ENCODE results near the gene TENM4.

Gene TENM4

DNA sequence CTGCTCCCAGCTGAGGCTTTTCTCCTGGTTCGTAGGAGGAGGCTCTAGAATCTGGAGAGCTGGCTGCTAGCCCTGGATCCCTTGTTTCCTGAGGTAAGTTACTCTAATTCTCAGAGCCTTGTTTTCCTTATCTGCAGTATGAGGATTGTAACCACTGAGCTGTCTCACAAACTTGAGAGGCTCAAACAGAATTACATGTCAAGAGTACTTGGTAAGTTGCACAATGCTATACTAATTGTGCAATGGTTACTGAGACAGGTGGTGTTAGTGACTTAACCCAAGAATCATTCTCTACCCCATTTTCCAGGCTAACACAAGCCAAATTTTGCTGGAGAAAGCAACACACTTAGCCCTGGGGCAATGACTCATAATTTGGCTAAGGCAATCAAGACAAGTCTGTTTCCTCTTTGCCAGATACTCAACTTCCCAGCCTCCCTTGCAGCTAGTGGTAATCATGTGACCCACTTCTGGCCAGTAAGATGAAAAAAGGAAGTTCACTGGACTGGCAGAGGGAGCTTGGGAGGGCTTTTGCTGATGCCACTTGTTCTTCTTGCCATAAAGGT is 348.0 kb downstream of the TENM4 start:
- TF ChIP-seq, protein P1, sequence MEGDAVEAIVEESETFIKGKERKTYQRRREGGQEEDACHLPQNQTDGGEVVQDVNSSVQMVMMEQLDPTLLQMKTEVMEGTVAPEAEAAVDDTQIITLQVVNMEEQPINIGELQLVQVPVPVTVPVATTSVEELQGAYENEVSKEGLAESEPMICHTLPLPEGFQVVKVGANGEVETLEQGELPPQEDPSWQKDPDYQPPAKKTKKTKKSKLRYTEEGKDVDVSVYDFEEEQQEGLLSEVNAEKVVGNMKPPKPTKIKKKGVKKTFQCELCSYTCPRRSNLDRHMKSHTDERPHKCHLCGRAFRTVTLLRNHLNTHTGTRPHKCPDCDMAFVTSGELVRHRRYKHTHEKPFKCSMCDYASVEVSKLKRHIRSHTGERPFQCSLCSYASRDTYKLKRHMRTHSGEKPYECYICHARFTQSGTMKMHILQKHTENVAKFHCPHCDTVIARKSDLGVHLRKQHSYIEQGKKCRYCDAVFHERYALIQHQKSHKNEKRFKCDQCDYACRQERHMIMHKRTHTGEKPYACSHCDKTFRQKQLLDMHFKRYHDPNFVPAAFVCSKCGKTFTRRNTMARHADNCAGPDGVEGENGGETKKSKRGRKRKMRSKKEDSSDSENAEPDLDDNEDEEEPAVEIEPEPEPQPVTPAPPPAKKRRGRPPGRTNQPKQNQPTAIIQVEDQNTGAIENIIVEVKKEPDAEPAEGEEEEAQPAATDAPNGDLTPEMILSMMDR (IDR thresholded peaks at IDR 0.05; ENCODE audit: borderline replicate concordance, insufficient read depth, low read depth, low read length): no peak
- no peak overlapping the region for H3K4me3 ChIP-seq (ENCODE audit: low read depth, low read length)

DNA sequence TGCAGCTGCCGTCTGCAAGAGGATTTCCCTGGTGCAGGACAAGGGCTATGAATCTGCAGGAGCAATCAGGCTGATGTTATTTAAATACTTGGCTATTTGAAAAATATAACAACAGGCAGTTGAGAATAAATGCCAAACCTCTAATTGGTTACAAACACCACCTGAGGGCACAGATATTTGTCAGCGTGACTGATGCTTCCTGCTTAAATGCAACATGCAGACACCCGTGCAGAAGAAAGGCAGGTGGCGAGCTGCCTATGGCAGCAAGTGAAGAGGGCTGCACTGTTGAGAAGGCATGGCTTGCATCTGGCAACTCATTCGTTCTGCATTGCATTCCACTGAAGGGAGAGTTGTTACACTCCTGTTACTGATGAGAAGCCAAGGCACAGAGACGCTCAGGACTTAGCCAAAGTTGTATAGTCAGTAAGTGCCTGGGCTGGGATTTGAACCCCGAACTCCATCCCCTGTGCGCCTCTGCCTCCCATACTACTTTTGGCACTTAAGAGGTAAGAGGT is 350.6 kb downstream of the TENM4 start:
- no peak overlapping the region for H3K4me3 ChIP-seq (ENCODE audit: low read depth, low read length)
- TF ChIP-seq, protein P1 (IDR thresholded peaks at IDR 0.05; ENCODE audit: borderline replicate concordance, insufficient read depth, low read depth, low read length): no peak

DNA sequence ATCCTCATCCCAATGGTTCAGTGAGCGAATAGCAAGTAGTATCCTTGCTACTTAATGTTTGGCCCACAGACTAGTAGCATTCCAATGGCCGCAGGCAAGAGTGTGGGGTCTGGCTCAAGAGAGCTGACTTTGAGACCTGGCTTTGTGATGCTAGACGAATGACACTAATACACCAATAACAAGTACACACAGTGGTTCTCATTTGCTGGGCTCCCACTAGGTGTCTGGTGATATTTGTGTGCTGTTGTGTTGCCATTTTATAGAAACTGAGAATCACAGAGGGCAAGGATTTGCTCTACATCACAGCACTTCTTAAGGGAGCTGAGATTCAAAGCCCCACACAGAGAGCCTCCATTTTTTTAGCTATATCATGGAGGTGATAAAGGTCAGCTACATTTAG is 351.2 kb downstream of the TENM4 start:
- TF ChIP-seq, protein P1 (IDR thresholded peaks at IDR 0.05; ENCODE audit: borderline replicate concordance, insufficient read depth, low read depth, low read length): no peak
- no peak overlapping the region for H3K4me3 ChIP-seq (ENCODE audit: low read depth, low read length)

DNA sequence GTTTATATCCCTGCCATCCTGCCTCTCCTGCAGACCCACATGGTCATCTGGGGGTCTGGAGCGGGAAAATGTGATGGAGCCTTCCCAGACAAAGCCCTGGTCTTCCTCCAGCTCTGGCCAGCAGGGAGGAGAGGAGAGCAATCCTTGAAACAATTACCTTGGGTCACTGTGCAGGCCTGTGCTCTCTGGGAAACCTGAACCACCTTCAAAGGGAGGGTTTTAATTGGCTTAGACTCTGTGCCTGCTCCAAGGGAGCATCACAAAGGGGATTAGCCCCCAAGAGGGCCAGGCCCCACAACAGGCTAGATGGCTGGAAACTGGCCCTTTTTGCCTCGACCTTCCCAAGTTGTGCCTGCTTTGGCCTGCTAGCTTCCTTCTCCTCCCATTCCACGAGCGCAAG is 351.9 kb downstream of the TENM4 start:
- TF ChIP-seq, protein P1 (IDR thresholded peaks at IDR 0.05; ENCODE audit: borderline replicate concordance, insufficient read depth, low read depth, low read length): no peak
- no peak overlapping the region for H3K4me3 ChIP-seq (ENCODE audit: low read depth, low read length)

DNA sequence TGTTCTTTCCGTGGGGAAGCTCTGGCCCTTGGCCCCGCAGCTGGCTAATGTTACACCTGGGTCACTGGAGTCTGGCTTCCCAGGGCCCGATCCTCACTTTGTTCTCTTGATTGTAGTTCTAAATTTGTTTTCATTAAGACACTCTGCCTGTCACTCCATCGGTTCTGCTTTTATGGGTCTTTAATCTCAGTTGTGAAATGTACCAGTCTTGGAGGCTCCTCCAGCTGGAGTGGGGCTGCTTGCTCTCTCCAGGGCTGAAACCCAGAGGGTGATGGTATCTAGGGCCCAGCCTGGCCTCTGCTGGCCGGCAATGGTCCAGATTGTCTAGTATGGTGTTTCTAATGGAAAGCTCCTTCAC is 352.9 kb downstream of the TENM4 start:
- TF ChIP-seq, protein P1 (IDR thresholded peaks at IDR 0.05; ENCODE audit: borderline replicate concordance, insufficient read depth, low read depth, low read length): no peak
- no peak overlapping the region for H3K4me3 ChIP-seq (ENCODE audit: low read depth, low read length)

DNA sequence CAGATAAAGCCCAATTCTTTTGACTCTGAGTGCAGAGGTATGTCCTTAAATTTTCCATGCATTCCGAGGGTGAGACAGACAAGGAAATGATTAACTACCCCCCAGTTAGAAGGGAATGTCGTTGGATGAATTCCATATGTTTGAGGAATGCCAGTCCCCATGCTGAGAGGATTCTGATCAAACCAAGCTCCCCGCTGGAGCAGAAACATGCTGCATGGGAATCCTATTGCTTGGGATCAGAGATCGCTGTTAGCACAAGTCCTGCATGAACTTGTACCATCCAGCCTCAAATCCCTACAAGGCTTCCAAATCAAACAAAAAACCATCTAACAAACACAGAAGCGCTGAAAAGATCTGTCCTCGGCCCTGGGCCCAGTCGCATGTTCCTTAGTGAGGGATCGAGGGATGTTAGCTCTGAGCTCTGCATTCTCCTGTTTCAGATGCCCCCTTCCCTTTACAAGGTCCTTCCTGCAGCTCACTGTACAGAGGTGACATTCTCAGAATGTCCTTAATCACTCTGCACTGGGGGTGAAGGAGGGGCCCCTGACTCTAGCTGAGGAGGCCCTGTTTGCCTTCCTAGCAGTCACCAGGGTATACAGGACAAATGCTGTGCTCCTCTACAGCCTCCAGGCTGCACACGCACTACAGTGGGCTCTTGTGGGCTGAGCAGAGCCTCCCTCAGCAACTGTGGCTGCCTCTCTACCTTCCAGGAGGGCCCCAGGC is 353.4 kb downstream of the TENM4 start:
- TF ChIP-seq, protein P1 (IDR thresholded peaks at IDR 0.05; ENCODE audit: borderline replicate concordance, insufficient read depth, low read depth, low read length): no peak
- no peak overlapping the region for H3K4me3 ChIP-seq (ENCODE audit: low read depth, low read length)

DNA sequence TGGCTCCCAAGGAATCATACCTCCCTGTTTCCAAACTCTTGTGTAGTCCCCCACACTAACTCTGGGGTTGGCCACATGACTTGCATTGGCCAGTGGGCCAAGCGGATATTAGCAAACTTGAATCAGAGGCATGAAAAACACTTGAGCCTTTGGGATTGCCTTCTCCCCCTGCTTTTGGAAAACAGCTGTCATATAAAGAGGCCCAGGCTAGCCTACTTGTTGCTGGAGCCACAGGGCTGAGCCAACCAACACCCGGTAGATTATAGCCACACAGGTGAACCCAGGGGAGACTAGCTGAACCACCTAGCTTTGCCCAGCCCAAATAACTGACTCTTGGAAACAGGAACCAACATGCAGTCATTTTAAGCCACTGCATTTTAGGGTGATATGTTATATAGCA is 354.8 kb downstream of the TENM4 start:
- TF ChIP-seq, protein P1 (IDR thresholded peaks at IDR 0.05; ENCODE audit: borderline replicate concordance, insufficient read depth, low read depth, low read length): no peak

More for the DNA sequence above, 354.8 kb downstream of the TENM4 start:
- no peak overlapping the region for H3K4me3 ChIP-seq (ENCODE audit: low read depth, low read length)

Measured in GM12875 (cell line).